Vagina (tissue), 2 donors: ENCODE results near the gene ETS1.

Experiments
- POLR2A ChIP-seq, 2 donors: fragments of 450-650 bp; IDR thresholded peaks; one replicate each; pipeline ENCODE4 v1.6.1; 2017; ENCODE audit warnings: antibody characterized with exemption in 2 of 2, mild to moderate bottlenecking in 2 of 2, moderate library complexity in 2 of 2
- POLR2AphosphoS5 ChIP-seq, 2 donors: sonication (generic); formaldehyde crosslinking; IDR thresholded peaks; one replicate each; pipeline ENCODE4 v1.9.0; 2017; ENCODE audit warnings: antibody characterized with exemption in 2 of 2, mild to moderate bottlenecking in 2 of 2, low read depth in 1 of 2; ENCODE audit not compliant: insufficient read depth in 1 of 2
- TF ChIP-seq, protein P1 (sequence below), 3 experiments: fragments of 450-650 bp in 2 of 3; fragments of 200-600 bp in 1 of 3; sonication (generic) in 1 of 3; IDR thresholded peaks; one replicate each; pipeline ENCODE4 v1.5.1; 2017 to 2019; ENCODE audit warnings: antibody characterized with exemption in 3 of 3, mild to moderate bottlenecking in 2 of 3, moderate library complexity in 2 of 3

DNA sequence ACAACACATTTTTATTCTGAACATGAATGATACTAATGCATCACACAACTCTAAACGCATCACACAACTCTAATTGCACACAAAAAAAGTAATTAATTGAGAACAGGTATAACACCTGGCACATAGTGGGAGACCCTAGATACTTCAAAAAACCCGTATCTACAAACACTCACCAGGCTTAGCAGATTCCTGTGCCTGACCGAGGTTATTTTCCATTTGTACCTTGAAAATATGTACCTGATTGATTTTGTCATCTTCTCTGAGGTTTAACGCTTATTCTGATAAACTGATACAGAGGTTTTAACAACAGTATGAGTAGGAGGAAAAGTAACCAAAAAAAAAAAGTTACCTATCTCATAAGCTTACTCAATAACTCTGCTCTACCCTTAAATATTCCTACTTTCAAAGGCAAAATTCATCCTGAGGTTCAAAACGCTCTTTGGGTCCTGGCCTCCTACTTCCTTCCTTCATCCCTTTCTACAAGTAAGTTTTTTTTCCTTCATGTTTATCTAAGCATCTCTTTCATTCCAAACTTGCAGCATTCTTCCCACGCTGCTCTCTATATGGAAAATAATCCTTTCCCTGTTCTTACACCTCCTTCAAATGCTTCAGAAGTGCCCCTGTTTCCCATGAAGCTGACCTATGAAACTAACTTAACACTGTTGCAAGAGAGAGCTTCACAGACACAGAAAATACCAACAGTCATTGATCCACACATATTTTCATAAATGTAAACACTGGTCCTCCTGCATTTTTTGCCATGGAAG, 73.3 kb downstream of the ETS1 start:
- no peak for TF ChIP-seq POLR2A (IDR thresholded peaks at IDR 0.05)
- TF ChIP-seq, protein P1, sequence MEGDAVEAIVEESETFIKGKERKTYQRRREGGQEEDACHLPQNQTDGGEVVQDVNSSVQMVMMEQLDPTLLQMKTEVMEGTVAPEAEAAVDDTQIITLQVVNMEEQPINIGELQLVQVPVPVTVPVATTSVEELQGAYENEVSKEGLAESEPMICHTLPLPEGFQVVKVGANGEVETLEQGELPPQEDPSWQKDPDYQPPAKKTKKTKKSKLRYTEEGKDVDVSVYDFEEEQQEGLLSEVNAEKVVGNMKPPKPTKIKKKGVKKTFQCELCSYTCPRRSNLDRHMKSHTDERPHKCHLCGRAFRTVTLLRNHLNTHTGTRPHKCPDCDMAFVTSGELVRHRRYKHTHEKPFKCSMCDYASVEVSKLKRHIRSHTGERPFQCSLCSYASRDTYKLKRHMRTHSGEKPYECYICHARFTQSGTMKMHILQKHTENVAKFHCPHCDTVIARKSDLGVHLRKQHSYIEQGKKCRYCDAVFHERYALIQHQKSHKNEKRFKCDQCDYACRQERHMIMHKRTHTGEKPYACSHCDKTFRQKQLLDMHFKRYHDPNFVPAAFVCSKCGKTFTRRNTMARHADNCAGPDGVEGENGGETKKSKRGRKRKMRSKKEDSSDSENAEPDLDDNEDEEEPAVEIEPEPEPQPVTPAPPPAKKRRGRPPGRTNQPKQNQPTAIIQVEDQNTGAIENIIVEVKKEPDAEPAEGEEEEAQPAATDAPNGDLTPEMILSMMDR (IDR thresholded peaks at IDR 0.05), result no peak
- no peak for TF ChIP-seq POLR2AphosphoS5 (IDR thresholded peaks at IDR 0.05; ENCODE audit: insufficient read depth in 1 of 2, low read depth in 1 of 2)
